ENCODE results near the gene MZT2A.
"Not testable (repeated sequence)": the region's sequence is repeated elsewhere in the genome, so short reads cannot be mapped to it uniquely, and the experiment has no call there.

GRCh38 chr2:131480351-131480750 is 11.8 kb downstream of the MZT2A start:
- TF ChIP-seq GATA1 (IDR thresholded peaks at IDR 0.05; ENCODE audit: low read depth, low read length); POLR2A (IDR thresholded peaks at IDR 0.05; ENCODE audit: low read length): not testable (repeated sequence)
